Measurements from ENCODE around the gene SFXN4. TPM values are rescaled to one million over a fixed set of nuclear protein-coding genes. Genes with fewer than 3 reads are reported as not detected.

SFXN4 gene
- total RNA-seq, 1 experiment from 2014 or later = 21.9 TPM

DNA sequence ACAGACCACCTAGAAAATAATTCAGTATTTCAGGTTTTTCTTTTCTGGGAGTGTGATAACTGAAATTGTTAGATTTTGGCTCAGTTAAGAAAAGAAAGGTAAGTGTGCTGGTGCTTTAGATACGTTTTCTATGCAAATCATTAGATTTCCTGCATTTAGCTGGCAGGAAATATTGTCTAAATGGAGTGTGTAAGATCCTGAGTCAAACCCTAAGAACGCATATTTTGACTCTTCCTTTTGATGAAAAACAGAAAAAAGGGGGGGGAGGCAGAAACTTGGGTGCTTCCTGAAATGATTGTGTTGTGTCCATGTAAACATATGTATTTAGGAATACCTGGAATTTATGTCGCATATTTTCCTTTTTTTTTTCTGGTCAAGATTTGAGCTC, 43.0 kb upstream of the SFXN4 start:
- H3K9me3 Mint-ChIP-seq = no peaks in the 10 kb centered on the region; a peak in 2 of 5 replicates
- Histone ChIP-seq H4K20me1 (ENCODE audit: control insufficient read depth, insufficient read depth, insufficient read length) (no peaks in the 10 kb centered on the region), H4K5ac (ENCODE audit: insufficient read length, low read depth, low read length) (no peak overlapping the region), H2BK20ac (ENCODE audit: low read depth, low read length, poor library complexity, severe bottlenecking) (no peak overlapping the region), H3K4me2 (ENCODE audit: insufficient read depth, insufficient read length, low read length) (peak overlapping the region; percentile 68), H2BK120ac (ENCODE audit: low read depth, low read length, poor library complexity, severe bottlenecking) (no peak overlapping the region), H2BK5ac (ENCODE audit: insufficient read length, low read length) (no peak overlapping the region), H3K27me3 (ENCODE audit: insufficient read depth, low read length) (peaks cover 12% of the 10 kb centered on the region; the same call in 1 of the 2 replicates), H3K9me3 (ENCODE audit: control insufficient read depth, low read depth, low read length) (no peaks in the 10 kb centered on the region), H3T11ph (ENCODE audit: low read length) (no peak overlapping the region), H3K79me2 (ENCODE audit: insufficient read depth, low read length) (no peaks in the 10 kb centered on the region), H3K27ac (ENCODE audit: insufficient read length, low read depth, low read length) (no peak overlapping the region), H3K4me1 (ENCODE audit: insufficient read depth, low read length) (no peaks in the 10 kb centered on the region), H2BK15ac (ENCODE audit: low read depth, low read length) (no peak overlapping the region), H2AFZ (ENCODE audit: low read length) (no peak overlapping the region), H3K23ac (ENCODE audit: insufficient read length, low read depth, low read length) (no peak overlapping the region), H3K9ac (ENCODE audit: extremely low read depth, insufficient read length, low read length) (no peak overlapping the region), H4K91ac (ENCODE audit: insufficient read length, low read depth, low read length) (no peak overlapping the region), H3K56ac (ENCODE audit: insufficient read length, low read depth, low read length) (no peak overlapping the region), H3K23me2 (ENCODE audit: insufficient read length, low read depth, low read length, poor library complexity, severe bottlenecking) (peaks cover 6% of the 10 kb centered on the region), H2BK12ac (ENCODE audit: insufficient read length, low read depth, low read length) (no peak overlapping the region), H2AK5ac (ENCODE audit: insufficient read length, low read length) (no peak overlapping the region), H3K4ac (ENCODE audit: low read depth, low read length) (no peak overlapping the region), H4K8ac (replicated peaks; ENCODE audit: insufficient read length, low read depth, low read length) (no peak overlapping the region), H3K14ac (ENCODE audit: insufficient read depth, low read length) (no peak overlapping the region), H3K79me1 (ENCODE audit: insufficient read depth, low read depth, low read length, poor library complexity, severe bottlenecking) (no peaks in the 10 kb centered on the region), H3K18ac (ENCODE audit: insufficient read length, low read depth, low read length) (no peak overlapping the region)
- peaks cover 38 to 39% of the 10 kb centered on the region in 2 experiments for H3K4me1 Mint-ChIP-seq
- H3K27ac Mint-ChIP-seq = no peak overlapping the region
- DNase-seq = no peak
- peaks cover 24% of the 10 kb centered on the region for H3K27me3 Mint-ChIP-seq (ENCODE audit: low read depth)
- TF ChIP-seq CTCF (conservative IDR thresholded peaks at IDR 0.05) = no peak
- H3K36me3 Mint-ChIP-seq (ENCODE audit: insufficient read depth in 1 of 3, low read depth in 3 of 3) = no peaks in the 10 kb centered on the region; a peak in 1 of 7 replicates
- peak overlapping the region; percentile 65 to 87 for H3K4me3 Mint-ChIP-seq
- WGBS (ENCODE audit: extremely low coverage, insufficient read length, low lambda C conversion rate) = no CpG with 5 or more reads among the region's 3 CpGs

Measured in H9 (cell line).